Astrocyte (in vitro differentiated cells and primary cell): ENCODE results near the gene FZD7.

Source experiments
- CTCF ChIP-seq: IDR thresholded peaks from 2 replicates; pipeline ENCODE4 v1.5.1; 2011; ENCODE audit warnings: low read depth, mild to moderate bottlenecking, inconsistent platforms, low read length, moderate library complexity; ENCODE audit not compliant: insufficient read depth
- EZH2 ChIP-seq: IDR thresholded peaks from 2 replicates; pipeline ENCODE4 v1.6.1; 2012; ENCODE audit warnings: mild to moderate bottlenecking, low read length, inconsistent platforms; ENCODE audit not compliant: insufficient read depth

DNA sequence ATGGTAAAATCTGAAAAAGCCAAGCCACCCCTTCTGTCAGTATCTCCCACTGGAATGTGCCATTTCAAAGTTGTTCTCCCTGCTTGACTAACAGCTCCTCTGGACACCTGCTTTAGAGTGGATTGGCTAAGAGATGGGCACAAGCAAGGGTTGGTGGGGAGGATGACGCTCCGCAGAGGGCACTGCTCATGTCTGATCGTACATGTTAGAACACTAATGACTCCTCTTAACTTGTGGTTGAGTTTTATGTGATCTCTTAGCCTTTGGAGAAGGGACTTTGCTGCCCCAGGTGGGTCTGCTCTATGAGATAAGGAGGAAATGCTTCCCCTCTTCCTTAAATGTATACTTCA lies 31.2 kb downstream of the FZD7 start:
- TF ChIP-seq CTCF (no peak), EZH2 (no peak)
